ENCODE results near the gene GRAMD1A.
"Not testable (repeated sequence)": the region's sequence is repeated elsewhere in the genome, so short reads cannot be mapped to it uniquely, and the experiment has no call there.

The GRAMD1A gene

DNA sequence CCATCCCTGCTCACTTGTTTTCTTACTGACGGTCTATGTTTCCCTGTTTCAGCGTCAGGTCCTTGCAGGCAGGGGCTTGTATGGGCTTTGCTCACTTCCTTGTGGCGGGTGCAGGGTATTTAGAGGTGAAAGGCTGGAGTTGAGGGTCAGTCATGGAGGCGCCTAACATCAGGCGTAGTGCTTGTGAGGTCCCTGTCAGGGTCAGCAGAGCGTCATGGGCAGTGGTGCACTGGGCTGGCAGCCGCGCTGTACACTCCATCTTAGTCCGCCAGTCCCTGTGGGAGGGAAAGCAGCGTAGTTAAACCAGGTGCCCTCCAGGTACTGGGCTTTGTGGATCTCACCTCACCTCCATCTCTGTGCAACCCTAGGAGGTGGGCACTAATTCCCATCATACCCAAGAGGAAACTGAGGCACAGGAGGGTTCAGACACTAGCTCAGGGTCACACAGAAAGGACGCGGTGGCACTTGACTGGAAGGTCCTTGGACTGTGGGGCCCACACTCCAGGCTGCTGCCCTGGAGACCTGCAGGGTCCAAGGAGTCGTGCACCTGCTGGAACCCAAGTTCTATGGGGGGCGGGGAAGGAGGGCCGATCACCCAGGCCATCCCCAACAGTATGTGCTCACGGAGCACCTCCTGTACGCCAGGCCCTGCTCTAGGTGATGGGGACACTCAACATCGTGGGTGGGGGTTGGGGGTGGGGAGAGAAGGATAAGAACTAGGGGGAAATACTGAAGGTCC is 4.6 kb downstream of the GRAMD1A start:
- no peak for DNase-seq

DNA sequence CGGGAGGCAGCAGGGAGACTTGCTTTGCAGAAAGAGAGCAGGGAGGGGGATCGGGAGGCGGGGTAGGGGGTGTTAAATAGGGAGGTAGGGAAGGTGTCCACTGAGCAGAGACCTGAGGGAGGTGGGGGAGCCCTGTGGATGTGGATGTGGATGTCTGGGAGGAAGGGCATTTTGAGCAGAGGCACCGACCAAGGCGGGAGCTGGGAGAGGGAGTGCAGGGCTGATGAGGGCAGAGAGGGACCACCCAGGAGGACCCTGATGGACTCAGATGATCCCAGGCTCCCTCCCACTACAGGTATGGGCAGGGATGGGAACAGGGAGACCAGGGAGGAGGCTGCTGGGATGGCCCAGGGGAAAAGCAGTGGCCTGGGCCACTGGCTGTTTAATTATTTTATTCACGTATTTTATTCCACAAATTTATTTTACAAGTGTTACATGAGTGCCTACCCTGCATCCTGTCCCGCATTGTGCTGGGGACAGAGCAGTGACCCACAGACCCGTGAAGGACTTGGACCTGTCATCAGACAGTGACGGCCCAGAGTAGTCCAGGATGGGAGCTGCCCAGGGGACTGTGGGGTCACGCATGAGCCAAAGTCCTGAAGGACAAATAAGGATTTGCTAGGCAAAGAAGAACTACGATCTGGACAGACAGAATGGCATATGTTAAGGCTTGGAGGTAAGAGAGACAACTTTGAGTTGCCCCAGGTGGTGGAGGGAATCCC is 5.3 kb downstream of the GRAMD1A start:
- no peak for DNase-seq

DNA sequence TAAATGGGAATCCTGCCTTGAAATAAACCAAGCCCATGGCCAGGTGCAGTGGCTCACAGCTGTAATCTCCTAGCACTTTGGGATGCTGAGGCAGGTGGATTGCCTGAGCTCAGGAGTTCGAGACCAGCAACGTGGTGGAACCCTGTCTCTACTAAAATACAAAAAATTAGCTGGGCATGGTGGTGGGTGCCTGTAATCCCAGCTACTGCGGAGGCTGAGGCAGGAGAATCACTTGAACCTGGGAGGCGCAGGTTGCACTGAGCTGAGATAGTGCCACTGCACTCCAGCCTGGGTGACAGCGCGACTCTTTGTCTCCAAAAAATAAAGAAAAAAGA is 5.9 kb downstream of the GRAMD1A start:
- DNase-seq: not testable (repeated sequence)

DNA sequence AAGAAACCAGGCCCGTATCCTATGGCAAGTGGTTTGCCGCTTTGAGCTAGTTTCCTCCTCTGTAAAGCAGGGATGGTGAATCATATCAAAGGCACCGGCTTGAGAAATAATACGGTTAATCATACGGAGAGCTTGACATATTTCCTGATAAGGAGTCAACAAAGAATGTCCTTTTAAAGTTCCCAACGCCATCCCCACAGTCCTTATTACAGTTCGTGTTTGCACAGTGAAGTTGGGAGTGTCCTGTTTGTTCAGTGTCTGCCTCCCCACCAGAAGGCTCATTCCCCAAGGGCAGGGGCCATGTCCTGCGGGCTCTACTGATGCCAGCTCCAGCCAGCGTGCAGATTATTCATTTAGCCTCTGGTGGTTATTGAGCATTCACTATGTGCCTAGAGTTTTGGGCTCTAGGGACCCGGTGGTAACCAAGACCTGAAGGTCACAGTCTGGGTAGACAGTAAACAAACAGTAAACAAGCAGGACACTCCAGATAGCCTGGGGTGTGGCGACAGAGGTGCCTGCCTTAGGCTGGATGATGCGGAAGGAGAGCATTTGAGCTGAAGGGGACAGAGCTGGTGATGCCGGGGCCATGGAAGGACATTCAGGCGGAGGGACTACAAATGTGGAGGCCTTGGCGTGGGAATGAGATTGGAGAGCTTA is 6.3 kb downstream of the GRAMD1A start:
- DNase-seq: no peak

DNA sequence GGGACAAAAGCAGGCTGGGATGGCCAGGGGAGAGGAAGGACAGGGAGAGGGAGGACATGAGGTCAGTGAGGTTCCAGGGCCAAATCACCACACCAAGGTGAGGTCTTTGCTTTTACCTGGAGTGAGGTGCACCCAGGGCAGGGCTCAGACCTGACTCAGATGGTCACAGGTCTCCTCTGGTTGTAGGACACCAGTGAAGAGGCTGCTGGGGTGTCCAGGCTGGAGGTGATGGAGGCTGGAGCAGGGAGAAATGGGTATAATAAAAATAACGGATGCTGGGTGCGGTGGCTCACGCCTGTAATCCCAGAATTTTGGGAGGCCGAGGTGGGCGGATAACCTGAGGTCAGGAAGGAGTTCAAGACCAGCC is 6.9 kb downstream of the GRAMD1A start:
- DNase-seq: no peak

DNA sequence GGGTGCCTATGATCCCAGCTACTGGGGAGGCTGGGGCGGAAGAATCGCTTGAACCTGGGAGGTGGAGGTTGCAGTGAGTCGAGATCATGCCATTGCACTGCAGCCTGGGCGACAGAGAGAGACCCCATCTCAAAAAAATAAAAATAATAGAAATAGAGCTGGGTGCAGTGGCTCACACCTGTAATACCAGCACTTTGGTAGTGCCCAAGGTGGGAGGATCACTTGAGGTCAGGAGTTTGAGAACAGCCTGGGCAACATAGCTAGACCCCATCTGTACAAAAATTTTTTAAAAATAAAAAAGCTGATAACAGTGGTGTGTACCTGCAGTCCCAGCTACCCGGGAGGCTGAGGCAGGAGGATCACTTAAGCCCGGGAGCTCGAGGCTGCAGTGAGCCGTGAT is 7.3 kb downstream of the GRAMD1A start:
- DNase-seq: not testable (repeated sequence)

DNA sequence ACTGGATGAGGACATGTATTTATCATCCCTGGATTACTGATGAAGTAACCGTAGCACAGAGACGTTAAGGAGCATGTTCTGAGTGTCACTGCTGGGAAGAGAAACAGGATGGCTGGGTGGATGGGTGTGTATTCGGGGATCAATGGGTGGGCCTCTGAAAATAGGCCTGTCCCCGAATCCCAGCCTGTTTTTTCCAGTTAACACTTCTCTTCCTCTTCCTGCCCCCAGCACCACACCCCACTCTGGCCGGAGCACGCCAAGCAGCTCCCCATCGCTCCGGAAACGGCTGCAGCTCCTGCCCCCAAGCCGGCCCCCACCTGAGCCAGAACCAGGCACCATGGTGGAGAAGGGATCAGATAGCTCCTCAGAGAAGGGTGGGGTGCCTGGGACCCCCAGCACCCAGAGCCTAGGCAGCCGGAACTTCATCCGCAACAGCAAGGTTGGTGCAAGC is 8.8 kb downstream of the GRAMD1A start:
- no peak for DNase-seq

DNA sequence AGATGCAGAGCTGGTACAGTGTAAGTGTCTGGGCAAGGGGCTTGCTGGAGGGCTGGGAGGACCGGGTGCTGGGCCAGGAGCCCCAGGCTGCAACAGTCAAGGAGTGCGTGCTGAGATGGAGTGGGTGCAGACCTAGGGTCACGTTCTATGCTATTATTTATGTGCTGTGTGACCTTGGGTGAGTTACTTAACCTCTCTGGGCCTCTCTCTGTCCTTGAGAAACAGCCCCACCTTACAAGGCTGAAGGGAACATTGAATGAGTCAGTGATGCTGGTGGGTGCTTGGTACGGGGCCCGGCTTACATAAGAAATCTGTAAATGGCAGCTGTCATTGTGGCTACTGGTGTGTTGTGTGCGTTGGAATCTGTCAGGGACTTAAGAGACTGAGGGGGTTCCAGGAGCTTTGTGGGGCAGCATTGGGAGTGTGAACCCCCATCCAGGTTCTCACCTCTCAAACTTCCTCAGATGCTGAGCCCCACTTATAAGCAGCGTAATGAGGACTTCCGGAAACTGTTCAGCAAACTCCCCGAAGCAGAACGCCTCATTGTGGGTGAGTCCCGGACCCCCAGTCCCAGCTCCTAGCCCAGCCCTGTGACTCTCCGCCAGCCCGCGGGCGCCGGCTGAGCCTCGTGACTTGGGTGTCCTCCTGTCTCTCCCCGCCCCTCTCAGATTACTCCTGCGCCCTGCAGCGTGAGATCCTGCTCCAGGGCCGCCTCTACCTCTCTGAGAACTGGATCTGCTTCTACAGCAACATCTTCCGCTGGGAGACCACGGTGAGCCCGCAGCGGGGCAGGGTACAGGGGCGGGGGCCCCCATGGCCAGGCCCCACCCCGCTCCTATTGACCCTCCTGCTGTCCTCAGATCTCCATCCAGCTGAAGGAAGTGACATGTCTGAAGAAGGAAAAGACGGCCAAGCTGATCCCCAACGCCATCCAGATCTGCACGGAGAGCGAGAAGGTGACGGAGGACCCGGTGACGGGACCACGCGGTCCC is 9.6 kb downstream of the GRAMD1A start:
- no peak for DNase-seq

DNA sequence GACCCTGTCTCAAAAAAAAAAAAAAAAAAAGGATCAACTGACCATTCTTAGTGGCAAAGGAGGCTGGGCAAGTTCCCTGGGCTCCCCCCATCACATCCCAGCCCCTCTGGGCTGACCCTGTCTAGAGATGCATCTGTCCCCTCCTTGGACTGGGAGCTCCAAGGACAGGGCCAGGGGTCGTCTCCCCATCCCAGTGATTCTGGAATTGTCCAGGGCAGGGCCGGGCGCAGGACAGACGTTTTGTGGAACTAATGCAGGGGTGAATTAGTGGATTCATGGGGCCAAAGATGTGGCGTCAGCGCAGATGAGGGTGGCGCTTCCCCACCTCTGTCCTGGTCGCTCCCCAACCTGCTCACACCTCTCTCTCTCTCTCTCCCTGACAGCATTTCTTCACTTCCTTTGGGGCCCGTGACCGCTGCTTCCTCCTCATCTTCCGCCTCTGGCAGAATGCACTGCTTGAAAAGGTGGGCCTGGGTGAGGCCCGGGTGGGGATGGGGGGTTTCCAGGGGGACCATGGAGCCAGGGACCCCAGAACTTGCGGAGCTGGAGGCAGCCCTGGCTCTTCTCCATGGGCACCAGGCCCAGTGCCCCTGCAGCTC is 11.1 kb downstream of the GRAMD1A start:
- no peak for DNase-seq

DNA sequence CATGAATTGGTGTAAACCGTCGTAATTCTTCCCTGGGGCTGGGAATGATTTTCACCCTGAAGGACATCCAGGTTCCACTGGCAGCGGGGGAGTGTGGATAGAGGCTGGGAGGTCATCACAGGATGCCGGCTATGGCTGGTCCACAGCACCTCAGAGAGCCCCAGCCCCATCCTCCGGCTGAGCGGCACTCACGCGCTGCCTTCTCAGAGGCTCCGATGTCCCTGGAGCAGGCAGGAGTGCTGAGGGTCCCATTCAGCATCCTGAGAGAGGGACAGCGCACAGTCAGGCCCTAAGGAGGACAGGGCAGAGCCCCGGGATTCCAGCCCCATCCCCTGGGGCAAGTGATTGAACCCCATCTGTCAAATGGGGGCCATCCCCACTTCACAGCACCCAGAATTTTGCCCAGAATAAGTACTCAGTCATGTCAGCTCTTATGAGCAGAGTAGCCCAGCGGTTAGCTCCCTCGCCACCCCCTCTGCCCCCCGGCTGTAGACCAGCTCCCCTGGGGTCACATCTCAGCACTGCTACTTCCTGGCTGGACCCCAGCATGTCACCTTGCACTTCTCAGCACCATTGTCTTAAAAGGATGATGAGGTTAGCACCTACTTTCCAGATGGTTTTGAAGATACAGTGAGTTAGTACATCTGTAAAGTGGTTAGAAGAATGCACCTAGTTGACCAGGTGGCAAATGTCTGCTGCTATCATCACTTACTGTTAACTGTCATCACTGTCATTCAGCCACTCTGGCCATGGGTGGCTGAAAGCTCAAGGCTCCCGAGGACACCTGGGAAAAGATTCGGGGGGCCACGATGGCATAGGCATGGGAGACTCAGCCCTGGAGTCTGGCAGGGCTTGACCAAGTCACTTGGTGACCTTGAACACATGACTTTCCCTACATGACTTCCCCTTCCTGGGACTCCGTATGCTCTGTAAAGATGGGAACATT is 11.9 kb downstream of the GRAMD1A start:
- no peak for DNase-seq

DNA sequence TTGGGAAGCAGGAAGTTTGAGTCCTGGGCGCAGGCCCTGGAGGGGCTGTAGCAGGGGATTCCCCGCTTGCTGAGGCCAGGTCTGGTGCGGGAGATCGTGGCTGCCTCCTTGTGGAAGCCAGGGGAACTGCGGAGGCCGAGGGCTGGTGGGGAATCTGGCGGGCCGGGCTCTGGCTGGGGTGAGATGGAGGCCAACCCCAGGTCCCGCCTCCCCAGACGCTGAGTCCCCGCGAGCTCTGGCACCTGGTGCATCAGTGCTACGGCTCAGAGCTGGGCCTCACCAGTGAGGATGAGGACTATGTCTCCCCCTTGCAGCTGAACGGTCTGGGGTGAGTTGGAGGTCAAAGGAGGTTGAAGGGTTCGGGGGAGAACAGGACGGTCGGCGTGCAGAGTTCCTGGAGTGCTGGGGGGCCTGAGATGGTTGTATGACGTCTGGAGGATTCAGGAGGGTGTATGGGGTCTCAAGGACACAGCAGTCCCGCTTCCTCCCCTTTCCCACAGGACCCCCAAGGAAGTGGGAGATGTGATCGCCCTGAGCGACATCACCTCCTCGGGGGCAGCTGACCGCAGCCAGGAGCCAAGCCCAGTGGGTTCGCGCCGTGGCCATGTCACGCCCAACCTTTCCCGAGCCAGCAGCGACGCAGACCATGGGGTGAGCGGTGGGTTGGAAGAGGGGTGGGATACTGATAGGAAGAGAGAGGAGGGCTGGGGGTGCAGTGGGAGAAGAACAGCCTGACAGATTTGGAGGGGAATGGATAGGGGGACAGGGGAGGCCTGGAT is 13.1 kb downstream of the GRAMD1A start:
- DNase-seq: no peak

DNA sequence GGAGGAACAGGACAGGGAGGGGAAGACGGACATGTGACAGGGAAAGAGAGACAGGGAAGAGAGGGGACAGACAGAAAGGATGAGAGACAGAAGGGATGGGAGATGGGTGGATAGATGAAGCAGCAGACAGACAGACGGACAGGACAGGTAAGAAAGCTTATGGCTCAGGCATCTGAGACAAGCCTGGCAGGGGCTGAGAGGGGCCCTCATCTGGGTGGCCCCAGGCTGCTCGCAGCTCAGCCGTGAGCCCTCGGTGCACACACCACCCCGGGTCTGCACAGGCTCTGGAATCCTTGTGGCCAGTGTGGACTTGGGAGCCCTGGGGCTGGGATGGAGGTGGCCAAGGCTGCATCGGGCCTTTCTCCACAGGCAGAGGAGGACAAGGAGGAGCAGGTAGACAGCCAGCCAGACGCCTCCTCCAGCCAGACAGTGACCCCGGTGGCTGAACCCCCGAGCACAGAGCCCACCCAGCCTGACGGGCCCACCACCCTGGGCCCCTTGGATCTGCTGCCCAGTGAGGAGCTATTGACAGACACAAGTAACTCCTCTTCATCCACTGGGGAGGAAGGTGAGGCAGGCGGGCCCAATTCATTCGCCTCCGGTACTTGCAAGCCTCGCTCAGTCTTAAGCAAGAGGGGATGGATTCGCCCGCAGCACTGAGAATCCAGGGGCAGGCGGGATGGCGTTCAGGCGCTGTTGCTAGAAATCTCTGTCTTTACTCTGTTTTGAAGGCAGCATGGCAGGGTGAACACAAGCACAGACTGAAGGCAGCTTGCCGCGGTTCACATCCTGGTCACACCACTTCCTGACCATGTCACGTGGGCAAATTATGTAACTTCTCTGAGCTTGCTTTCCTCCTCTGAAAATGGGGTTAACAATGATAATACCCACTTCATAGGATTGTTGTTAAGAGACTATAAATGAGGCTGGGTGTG is 14.0 kb downstream of the GRAMD1A start:
- DNase-seq: no peak

DNA sequence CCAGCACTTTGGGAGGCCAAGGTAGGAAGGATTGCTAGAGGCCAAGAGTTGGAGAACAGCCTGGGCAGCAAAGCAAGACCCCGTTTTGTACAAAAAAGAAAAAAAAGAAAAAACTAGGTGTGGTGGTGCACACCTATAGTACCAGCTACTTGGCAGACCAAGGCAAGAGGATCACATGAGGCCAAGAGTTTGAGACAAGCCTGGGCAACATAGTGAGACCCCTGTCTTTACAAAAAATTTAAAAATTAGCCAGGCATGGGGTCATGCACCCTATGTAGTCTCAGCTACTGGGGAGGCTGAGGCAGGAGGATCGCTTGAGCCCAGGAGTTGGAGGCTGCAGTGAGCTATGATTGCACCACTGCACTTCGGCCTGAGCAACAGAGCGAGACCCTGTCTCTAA is 14.7 kb downstream of the GRAMD1A start:
- DNase-seq: not testable (repeated sequence)

DNA sequence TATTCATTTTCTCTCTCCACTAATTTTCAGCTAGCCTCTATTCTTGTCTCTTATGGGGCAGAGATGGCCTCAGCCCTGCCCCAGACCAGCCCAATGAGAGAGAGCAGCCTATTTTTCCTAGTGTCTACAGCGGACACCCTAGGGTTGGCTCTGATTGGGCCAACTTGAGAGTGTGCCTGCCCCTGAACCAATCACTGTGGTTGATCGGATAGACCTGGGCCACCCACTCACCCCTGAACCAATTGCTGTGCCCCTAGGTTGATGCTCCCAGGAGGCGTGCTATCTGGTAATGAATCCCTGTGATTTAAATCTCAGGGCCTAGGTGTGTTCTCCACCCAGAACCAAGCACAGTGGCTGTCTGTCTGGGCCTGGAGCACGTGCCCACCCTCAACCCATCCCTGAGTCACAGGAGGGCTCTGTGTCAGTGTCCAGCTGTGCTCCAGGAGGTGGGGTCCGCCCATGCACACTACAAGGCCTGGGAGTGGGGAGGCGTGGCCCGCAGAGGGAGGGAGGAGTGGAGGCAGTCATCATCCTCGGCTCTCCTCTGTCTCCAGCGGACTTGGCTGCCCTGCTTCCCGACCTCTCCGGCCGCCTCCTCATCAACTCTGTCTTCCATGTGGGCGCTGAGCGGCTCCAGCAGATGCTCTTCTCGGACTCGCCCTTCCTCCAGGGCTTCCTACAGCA is 15.3 kb downstream of the GRAMD1A start:
- no peak for DNase-seq

DNA sequence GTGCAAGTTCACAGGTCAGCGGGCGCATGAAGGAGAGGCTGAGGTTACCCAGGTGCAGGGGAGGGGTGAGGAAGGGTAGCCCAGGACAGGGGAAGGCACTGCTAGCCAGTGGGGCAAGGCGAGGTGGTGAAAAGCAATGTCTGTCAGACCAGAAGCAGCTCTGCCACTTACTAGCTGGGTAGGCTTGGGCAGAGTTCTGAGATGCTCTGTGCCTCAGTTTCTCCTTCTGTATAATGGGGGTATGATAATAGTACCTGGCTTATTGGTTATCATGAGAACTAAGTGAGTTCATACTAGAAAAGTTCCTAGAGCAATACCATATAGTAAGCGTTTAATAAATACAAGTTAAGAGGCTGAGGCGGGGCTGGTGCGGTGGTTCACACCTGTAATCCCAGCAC is 15.8 kb downstream of the GRAMD1A start:
- DNase-seq: no peak

DNA sequence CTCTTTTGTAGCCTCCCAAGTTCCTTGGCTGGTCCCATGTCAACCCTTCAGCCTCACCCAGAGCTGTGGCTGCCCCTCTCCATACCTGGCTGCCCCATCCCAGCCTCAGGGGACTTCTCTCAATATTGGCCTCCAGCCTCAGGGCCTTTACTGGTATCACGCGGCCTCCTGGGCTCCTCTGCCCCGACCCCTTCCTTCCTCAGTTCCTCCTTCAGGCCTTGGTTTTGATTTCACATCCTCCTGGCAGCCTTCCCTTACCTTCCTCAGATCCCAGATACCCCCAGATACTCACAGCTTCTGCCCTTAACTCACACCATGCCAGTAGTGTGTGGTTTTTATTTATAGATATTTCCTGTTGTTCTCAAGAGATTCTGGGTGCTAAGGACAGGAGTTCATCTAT is 17.4 kb downstream of the GRAMD1A start:
- DNase-seq: no peak

DNA sequence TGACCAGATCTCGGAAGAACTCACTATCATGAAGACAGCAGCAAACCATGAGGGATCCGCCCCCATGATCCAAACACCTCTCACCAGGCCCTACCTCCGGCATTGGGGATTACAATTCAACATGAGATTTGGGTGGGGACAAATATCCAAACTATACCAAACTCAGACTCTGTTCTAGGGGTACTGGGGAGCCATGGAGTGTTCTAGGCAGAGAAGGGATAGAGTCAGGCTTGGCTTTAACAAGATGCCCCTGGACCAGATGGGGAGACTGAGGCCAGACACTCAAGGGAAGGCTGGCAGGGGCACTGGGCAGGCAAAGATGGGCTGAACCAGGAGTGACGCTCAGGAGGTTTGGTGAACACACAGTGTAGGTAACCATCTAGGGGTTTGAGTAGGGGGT is 18.3 kb downstream of the GRAMD1A start:
- no peak for DNase-seq

DNA sequence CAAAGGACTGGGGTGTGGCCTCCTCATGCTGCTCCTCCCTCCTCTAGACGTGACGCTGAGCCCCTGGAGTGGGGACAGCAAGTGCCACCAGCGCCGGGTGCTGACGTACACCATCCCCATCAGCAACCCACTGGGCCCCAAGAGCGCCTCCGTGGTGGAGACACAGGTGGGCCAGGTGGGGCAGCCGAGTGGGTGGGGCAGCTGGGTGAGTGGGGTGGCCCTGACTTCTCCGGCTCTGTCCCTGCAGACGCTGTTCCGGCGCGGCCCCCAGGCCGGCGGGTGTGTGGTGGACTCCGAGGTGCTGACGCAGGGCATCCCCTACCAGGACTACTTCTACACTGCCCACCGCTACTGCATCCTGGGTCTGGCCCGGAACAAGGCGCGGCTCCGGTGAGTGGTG is 19.0 kb downstream of the GRAMD1A start:
- DNase-seq: no peak

DNA sequence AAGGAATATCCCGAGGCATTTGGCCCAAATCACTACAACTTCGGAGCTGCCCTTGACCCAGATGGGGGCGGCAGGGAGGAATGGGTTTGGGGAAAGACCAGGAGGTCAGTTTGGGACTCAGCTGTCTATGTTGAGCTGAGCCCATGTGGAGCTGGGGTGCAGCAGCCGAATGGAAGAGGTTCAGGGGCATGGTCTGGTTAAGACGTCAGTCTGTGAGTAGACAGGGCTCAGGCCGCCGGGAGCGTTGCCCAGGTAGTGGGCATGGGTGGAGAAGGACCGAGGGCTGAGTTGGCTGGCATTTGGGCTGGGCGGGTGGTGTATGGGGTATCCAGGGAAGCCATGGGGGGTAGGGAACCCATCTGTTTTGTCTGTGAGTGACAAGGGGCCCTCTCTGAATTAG is 20.9 kb downstream of the GRAMD1A start:
- no peak for DNase-seq
